ENCODE data around the gene HRAS. TPM values are rescaled to one million over a fixed set of nuclear protein-coding genes. Genes with fewer than 3 reads are reported as not detected.

HRAS gene
- total and polyA plus RNA-seq, 2 of the 13 experiments (the other 11 are each of a cell fraction or from before 2014, with no cell fraction given), result 32.9 to 50.0 TPM

DNA sequence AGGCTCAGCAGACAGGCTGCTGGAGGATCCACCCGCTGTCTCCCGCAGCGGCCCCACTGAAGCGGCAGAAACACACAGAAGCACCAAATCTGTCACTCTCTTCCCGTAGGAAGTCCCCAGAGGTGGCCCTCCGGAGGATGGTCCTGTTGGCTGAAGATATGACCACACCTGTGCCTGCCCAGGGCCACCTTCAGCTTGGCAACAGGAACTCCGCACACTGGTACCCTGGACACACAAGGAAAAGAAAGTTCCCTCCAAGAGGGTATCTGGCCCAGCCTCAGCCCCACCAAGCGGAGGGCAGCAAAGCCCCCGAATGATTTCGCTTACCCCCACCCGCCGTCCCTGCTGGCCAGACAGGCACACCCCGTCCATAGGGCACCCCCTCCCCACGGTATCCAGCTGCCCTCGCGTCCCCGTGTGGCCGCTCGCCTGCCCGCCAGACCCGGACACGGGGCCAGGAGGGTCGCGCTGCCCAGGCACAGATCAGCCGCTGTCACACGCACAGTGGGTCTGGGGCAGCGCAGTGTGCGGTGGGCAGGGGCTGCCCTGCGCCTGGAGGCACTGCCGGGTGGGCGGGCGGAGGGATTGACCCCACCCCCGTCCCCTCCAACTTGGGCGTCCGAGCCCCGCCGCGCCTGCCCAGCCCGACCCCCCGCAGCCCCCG is 32.4 kb upstream of the HRAS start (continued):
- TF ChIP-seq, protein P1, sequence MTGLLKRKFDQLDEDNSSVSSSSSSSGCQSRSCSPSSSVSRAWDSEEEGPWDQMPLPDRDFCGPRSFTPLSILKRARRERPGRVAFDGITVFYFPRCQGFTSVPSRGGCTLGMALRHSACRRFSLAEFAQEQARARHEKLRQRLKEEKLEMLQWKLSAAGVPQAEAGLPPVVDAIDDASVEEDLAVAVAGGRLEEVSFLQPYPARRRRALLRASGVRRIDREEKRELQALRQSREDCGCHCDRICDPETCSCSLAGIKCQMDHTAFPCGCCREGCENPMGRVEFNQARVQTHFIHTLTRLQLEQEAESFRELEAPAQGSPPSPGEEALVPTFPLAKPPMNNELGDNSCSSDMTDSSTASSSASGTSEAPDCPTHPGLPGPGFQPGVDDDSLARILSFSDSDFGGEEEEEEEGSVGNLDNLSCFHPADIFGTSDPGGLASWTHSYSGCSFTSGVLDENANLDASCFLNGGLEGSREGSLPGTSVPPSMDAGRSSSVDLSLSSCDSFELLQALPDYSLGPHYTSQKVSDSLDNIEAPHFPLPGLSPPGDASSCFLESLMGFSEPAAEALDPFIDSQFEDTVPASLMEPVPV (CRISPR knock-in tag; IDR thresholded peaks at IDR 0.05), result no peak
- TF ChIP-seq, protein P2, sequence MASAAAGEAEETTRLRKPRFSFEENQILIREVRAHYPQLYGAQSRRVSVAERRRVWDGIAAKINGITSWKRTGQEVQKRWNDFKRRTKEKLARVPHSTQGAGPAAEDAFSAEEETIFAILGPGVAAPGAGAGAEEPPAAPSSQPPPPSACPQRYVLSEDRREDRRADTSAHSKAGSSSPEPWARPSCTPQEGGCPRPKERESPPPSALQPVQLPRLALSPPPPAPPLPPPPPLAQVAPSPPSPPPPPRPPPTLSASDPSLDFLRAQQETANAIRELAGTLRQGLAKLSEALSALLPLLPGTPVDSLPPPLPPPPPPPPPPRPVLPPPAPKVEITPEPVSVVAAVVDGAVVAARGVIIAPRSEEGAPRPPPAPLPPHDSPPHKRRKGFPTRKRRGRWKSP (CRISPR knock-in tag; IDR thresholded peaks at IDR 0.05), result peak; percentile 52; the same call in 1 of the 2 replicates
- TF ChIP-seq PTBP1 (IDR thresholded peaks at IDR 0.05; ENCODE audit: low read depth, low read length, poor library complexity, severe bottlenecking) (peak; percentile 33), ZNF567 (CRISPR knock-in tag; IDR thresholded peaks at IDR 0.05; ENCODE audit: borderline replicate concordance) (0 out of 2 replicates have a peak, but pooled peaks have one; percentile 32), ZNF607 (CRISPR knock-in tag; IDR thresholded peaks at IDR 0.05; ENCODE audit: borderline replicate concordance) (peak; percentile 57; the same call in 1 of the 2 replicates), MEIS1 (CRISPR knock-in tag; IDR thresholded peaks at IDR 0.05; ENCODE audit: borderline replicate concordance) (no peak), ESRRA (CRISPR knock-in tag; IDR thresholded peaks at IDR 0.05; ENCODE audit: low read depth) (peak; percentile 11; the same call in 1 of the 2 replicates), ZBTB7A (CRISPR knock-in tag; IDR thresholded peaks at IDR 0.05) (peak; percentile 40; the same call in 1 of the 2 replicates), ZNF383 (CRISPR knock-in tag; IDR thresholded peaks at IDR 0.05; ENCODE audit: borderline replicate concordance) (0 out of 2 replicates have a peak, but pooled peaks have one; percentile 18), JUNB (CRISPR knock-in tag; IDR thresholded peaks at IDR 0.05; ENCODE audit: borderline replicate concordance) (no peak), ZNF564 (CRISPR knock-in tag; IDR thresholded peaks at IDR 0.05) (peak; percentile 38), CBFB (CRISPR knock-in tag; IDR thresholded peaks at IDR 0.05) (0 out of 2 replicates have a peak, but pooled peaks have one; percentile 22), ZNF619 (CRISPR knock-in tag; IDR thresholded peaks at IDR 0.05) (no peak)
- TF ChIP-seq, protein P3, sequence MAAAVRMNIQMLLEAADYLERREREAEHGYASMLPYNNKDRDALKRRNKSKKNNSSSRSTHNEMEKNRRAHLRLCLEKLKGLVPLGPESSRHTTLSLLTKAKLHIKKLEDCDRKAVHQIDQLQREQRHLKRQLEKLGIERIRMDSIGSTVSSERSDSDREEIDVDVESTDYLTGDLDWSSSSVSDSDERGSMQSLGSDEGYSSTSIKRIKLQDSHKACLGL (CRISPR knock-in tag; IDR thresholded peaks at IDR 0.05), result peak; percentile 70; the same call in 1 of the 2 replicates
- TF ChIP-seq, protein P4, sequence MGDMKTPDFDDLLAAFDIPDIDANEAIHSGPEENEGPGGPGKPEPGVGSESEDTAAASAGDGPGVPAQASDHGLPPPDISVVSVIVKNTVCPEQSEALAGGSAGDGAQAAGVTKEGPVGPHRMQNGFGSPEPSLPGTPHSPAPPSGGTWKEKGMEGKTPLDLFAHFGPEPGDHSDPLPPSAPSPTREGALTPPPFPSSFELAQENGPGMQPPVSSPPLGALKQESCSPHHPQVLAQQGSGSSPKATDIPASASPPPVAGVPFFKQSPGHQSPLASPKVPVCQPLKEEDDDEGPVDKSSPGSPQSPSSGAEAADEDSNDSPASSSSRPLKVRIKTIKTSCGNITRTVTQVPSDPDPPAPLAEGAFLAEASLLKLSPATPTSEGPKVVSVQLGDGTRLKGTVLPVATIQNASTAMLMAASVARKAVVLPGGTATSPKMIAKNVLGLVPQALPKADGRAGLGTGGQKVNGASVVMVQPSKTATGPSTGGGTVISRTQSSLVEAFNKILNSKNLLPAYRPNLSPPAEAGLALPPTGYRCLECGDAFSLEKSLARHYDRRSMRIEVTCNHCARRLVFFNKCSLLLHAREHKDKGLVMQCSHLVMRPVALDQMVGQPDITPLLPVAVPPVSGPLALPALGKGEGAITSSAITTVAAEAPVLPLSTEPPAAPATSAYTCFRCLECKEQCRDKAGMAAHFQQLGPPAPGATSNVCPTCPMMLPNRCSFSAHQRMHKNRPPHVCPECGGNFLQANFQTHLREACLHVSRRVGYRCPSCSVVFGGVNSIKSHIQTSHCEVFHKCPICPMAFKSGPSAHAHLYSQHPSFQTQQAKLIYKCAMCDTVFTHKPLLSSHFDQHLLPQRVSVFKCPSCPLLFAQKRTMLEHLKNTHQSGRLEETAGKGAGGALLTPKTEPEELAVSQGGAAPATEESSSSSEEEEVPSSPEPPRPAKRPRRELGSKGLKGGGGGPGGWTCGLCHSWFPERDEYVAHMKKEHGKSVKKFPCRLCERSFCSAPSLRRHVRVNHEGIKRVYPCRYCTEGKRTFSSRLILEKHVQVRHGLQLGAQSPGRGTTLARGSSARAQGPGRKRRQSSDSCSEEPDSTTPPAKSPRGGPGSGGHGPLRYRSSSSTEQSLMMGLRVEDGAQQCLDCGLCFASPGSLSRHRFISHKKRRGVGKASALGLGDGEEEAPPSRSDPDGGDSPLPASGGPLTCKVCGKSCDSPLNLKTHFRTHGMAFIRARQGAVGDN (CRISPR knock-in tag; IDR thresholded peaks at IDR 0.05), result peak; percentile 55
- TF ChIP-seq, protein P5, sequence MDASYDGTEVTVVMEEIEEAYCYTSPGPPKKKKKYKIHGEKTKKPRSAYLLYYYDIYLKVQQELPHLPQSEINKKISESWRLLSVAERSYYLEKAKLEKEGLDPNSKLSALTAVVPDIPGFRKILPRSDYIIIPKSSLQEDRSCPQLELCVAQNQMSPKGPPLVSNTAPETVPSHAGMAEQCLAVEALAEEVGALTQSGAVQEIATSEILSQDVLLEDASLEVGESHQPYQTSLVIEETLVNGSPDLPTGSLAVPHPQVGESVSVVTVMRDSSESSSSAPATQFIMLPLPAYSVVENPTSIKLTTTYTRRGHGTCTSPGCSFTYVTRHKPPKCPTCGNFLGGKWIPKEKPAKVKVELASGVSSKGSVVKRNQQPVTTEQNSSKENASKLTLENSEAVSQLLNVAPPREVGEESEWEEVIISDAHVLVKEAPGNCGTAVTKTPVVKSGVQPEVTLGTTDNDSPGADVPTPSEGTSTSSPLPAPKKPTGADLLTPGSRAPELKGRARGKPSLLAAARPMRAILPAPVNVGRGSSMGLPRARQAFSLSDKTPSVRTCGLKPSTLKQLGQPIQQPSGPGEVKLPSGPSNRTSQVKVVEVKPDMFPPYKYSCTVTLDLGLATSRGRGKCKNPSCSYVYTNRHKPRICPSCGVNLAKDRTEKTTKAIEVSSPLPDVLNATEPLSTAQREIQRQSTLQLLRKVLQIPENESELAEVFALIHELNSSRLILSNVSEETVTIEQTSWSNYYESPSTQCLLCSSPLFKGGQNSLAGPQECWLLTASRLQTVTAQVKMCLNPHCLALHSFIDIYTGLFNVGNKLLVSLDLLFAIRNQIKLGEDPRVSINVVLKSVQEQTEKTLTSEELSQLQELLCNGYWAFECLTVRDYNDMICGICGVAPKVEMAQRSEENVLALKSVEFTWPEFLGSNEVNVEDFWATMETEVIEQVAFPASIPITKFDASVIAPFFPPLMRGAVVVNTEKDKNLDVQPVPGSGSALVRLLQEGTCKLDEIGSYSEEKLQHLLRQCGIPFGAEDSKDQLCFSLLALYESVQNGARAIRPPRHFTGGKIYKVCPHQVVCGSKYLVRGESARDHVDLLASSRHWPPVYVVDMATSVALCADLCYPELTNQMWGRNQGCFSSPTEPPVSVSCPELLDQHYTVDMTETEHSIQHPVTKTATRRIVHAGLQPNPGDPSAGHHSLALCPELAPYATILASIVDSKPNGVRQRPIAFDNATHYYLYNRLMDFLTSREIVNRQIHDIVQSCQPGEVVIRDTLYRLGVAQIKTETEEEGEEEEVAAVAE (CRISPR knock-in tag; IDR thresholded peaks at IDR 0.05; ENCODE audit: borderline replicate concordance), result 0 out of 2 replicates have a peak, but pooled peaks have one; percentile 39
